SK-N-SH treated with all-trans-retinoic acid at 6 μM for 48 hours (cell line): ENCODE measurements around the gene TMEM203.

Source experiments
- ATAC-seq: fragments of 200-7000 bp; cut with Tn5 transposase; 3 replicates; pipeline ENCODE4 v1.9.1; 2020; ENCODE audit warnings: mild to moderate bottlenecking, moderate library complexity
- ARNTL ChIP-seq: fragments of 450-650 bp; formaldehyde crosslinking; IDR thresholded peaks from 2 replicates; pipeline ENCODE4 v1.5.0; 2020; ENCODE audit warnings: low read depth, mild to moderate bottlenecking, moderate library complexity, borderline replicate concordance
- CSDC2 ChIP-seq: fragments of 250-450 bp; sonication (Bioruptor Pico); IDR thresholded peaks from 2 replicates; pipeline ENCODE4 v1.5.0; 2020; ENCODE audit warnings: mild to moderate bottlenecking, moderate library complexity
- ESRRG ChIP-seq: fragments of 250-450 bp; sonication (Bioruptor Pico); IDR thresholded peaks from 2 replicates; pipeline ENCODE4 v1.6.1; 2021; ENCODE audit warnings: mild to moderate bottlenecking
- ISL1 ChIP-seq: fragments of 250-450 bp; sonication (Bioruptor Pico); IDR thresholded peaks from 2 replicates; pipeline ENCODE4 v2.1.2; 2022; ENCODE audit warnings: mild to moderate bottlenecking, moderate library complexity
- OSR1 ChIP-seq: fragments of 250-450 bp; sonication (Bioruptor Pico); IDR thresholded peaks from 2 replicates; pipeline ENCODE4 v1.8.0; 2022; ENCODE audit warnings: moderate library complexity, mild to moderate bottlenecking, inconsistent platforms
- PATZ1 ChIP-seq: fragments of 250-450 bp; sonication (Bioruptor Pico); IDR thresholded peaks from 2 replicates; pipeline ENCODE4 v1.8.0; 2020; ENCODE audit warnings: mild to moderate bottlenecking, moderate library complexity, borderline replicate concordance
- POU6F1 ChIP-seq: fragments of 250-450 bp; sonication (Bioruptor Pico); IDR thresholded peaks from 2 replicates; pipeline ENCODE4 v1.8.0; 2021; ENCODE audit warnings: low read depth, mild to moderate bottlenecking, moderate library complexity, borderline replicate concordance
- PPARA ChIP-seq: fragments of 250-450 bp; sonication (Bioruptor Pico); IDR thresholded peaks from 2 replicates; pipeline ENCODE4 v1.5.0; 2020; ENCODE audit warnings: mild to moderate bottlenecking, borderline replicate concordance
- RARB ChIP-seq: fragments of 250-450 bp; sonication (Bioruptor Pico); IDR thresholded peaks from 2 replicates; pipeline ENCODE4 v1.8.0; 2021; ENCODE audit warnings: mild to moderate bottlenecking, moderate library complexity
- SNAI2 ChIP-seq: fragments of 250-450 bp; sonication (Bioruptor Pico); IDR thresholded peaks from 2 replicates; pipeline ENCODE4 v1.5.0; 2020; ENCODE audit warnings: mild to moderate bottlenecking, moderate library complexity
- TCF4 ChIP-seq: fragments of 250-450 bp; sonication (Bioruptor Pico); IDR thresholded peaks from 2 replicates; pipeline ENCODE4 v1.8.0; 2021; ENCODE audit warnings: mild to moderate bottlenecking, moderate library complexity, borderline replicate concordance
- TOX ChIP-seq: fragments of 250-450 bp; sonication (Bioruptor Pico); IDR thresholded peaks from 2 replicates; pipeline ENCODE4 v1.8.0; 2021; ENCODE audit warnings: mild to moderate bottlenecking, moderate library complexity, borderline replicate concordance
- ZC3H10 ChIP-seq: fragments of 250-450 bp; sonication (Bioruptor Pico); IDR thresholded peaks from 2 replicates; pipeline ENCODE4 v1.5.1; 2021; ENCODE audit warnings: mild to moderate bottlenecking, moderate library complexity
- ZFP3 ChIP-seq: fragments of 250-450 bp; sonication (Bioruptor Pico); IDR thresholded peaks from 2 replicates; pipeline ENCODE4 v1.5.0; 2020; ENCODE audit warnings: mild to moderate bottlenecking, moderate library complexity
- ZFP30 ChIP-seq: fragments of 450-650 bp; formaldehyde crosslinking; IDR thresholded peaks from 2 replicates; pipeline ENCODE4 v1.5.0; 2022; ENCODE audit warnings: mild to moderate bottlenecking, moderate library complexity
- ZNF565 ChIP-seq: fragments of 450-650 bp; formaldehyde crosslinking; conservative IDR thresholded peaks from 2 replicates; pipeline ENCODE4 v1.5.0; 2020; ENCODE audit warnings: low read depth, mild to moderate bottlenecking, moderate library complexity
- ZNF70 ChIP-seq: fragments of 450-650 bp; formaldehyde crosslinking; IDR thresholded peaks from 2 replicates; pipeline ENCODE4 v1.5.0; 2020; ENCODE audit warnings: mild to moderate bottlenecking, moderate library complexity
- ZNF8 ChIP-seq: fragments of 450-650 bp; formaldehyde crosslinking; IDR thresholded peaks from 2 replicates; pipeline ENCODE4 v1.5.0; 2020; ENCODE audit warnings: mild to moderate bottlenecking, moderate library complexity
- TF ChIP-seq, protein P1 (sequence below): fragments of 250-450 bp; sonication (Bioruptor Pico); IDR thresholded peaks from 2 replicates; pipeline ENCODE4 v1.5.0; 2020; ENCODE audit warnings: mild to moderate bottlenecking, moderate library complexity
- TF ChIP-seq, protein P2 (sequence below): fragments of 250-450 bp; sonication (Bioruptor Pico); IDR thresholded peaks from 2 replicates; pipeline ENCODE4 v1.5.1; 2021; ENCODE audit warnings: mild to moderate bottlenecking, moderate library complexity

The TMEM203 gene

DNA sequence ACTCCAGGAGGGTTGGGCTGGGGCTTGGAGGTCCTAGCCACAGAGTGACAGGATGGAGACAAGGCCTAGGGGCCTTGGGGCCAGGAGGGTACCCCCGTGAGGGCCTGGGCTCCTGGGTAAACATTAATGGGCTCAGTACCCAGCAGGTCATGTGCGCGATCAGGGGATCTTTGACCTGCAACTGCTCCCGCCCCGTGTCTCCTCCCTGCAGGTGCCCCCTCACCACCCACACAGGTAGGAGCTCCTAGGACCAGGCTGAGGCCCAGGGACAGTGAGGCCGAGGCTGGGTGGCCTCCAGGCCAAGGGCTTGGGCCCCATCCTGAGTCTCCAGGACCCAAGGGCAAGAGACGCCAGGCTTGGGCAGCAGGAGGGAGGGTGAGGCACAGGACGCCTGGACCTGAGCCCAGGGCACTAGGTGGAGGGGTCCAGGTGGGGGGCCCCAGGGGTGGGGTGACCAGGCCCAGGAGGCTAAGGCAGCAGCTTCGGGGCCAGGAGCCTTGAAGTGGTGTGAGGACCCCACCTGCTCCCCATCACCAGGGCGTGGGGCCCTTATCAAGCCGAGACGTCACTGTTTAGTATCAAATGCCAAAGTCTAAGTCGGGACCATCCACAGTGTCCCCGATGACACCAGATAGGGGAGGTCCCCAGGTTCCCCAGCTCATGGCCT lies 25.4 kb upstream of the TMEM203 start, which contains the start of gene SLC34A3:
TSS of gene SLC34A3 (plus strand) at position 197 of the 667 bp plus-strand sequence. CDS start 802 bp downstream, outside the sequence.
- ATAC-seq: no peak

GRCh38 chr9:137229903-137230704 lies 24.7 kb upstream of the TMEM203 start:
- no peak for ATAC-seq
- TF ChIP-seq, protein P1, sequence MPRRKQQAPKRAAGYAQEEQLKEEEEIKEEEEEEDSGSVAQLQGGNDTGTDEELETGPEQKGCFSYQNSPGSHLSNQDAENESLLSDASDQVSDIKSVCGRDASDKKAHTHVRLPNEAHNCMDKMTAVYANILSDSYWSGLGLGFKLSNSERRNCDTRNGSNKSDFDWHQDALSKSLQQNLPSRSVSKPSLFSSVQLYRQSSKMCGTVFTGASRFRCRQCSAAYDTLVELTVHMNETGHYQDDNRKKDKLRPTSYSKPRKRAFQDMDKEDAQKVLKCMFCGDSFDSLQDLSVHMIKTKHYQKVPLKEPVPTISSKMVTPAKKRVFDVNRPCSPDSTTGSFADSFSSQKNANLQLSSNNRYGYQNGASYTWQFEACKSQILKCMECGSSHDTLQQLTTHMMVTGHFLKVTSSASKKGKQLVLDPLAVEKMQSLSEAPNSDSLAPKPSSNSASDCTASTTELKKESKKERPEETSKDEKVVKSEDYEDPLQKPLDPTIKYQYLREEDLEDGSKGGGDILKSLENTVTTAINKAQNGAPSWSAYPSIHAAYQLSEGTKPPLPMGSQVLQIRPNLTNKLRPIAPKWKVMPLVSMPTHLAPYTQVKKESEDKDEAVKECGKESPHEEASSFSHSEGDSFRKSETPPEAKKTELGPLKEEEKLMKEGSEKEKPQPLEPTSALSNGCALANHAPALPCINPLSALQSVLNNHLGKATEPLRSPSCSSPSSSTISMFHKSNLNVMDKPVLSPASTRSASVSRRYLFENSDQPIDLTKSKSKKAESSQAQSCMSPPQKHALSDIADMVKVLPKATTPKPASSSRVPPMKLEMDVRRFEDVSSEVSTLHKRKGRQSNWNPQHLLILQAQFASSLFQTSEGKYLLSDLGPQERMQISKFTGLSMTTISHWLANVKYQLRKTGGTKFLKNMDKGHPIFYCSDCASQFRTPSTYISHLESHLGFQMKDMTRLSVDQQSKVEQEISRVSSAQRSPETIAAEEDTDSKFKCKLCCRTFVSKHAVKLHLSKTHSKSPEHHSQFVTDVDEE (CRISPR knock-in tag): no peak
- TF ChIP-seq TOX: no peak

More for the DNA sequence above, 25.4 kb upstream of the TMEM203 start, which contains the start of gene SLC34A3:
- TF ChIP-seq ESRRG: no peak
- no peak for TF ChIP-seq SNAI2 (CRISPR knock-in tag)
- no peak for TF ChIP-seq TCF4 (CRISPR knock-in tag)
- TF ChIP-seq, protein P2, sequence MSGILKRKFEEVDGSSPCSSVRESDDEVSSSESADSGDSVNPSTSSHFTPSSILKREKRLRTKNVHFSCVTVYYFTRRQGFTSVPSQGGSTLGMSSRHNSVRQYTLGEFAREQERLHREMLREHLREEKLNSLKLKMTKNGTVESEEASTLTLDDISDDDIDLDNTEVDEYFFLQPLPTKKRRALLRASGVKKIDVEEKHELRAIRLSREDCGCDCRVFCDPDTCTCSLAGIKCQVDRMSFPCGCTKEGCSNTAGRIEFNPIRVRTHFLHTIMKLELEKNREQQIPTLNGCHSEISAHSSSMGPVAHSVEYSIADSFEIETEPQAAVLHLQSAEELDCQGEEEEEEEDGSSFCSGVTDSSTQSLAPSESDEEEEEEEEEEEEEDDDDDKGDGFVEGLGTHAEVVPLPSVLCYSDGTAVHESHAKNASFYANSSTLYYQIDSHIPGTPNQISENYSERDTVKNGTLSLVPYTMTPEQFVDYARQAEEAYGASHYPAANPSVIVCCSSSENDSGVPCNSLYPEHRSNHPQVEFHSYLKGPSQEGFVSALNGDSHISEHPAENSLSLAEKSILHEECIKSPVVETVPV (CRISPR knock-in tag): no peak
- no peak for TF ChIP-seq ZNF8 (CRISPR knock-in tag)
- no peak for TF ChIP-seq RARB
- TF ChIP-seq ISL1 (CRISPR knock-in tag): no peak
- TF ChIP-seq ARNTL (CRISPR knock-in tag): no peak
- no peak for TF ChIP-seq OSR1 (CRISPR knock-in tag)
- no peak for TF ChIP-seq ZC3H10 (CRISPR knock-in tag)
- no peak for TF ChIP-seq PPARA
- TF ChIP-seq ZNF70 (CRISPR knock-in tag): no peak
- TF ChIP-seq, protein P1 (CRISPR knock-in tag): no peak
- no peak for TF ChIP-seq PATZ1 (CRISPR knock-in tag)
- no peak for TF ChIP-seq ZNF565 (CRISPR knock-in tag)
- TF ChIP-seq TOX: no peak

GRCh38 chr9:137228968-137229896 lies 23.8 kb upstream of the TMEM203 start:
- ATAC-seq: no peak
- no peak for TF ChIP-seq SNAI2 (CRISPR knock-in tag)
- TF ChIP-seq ZFP30 (CRISPR knock-in tag): no peak
- no peak for TF ChIP-seq TCF4 (CRISPR knock-in tag)
- no peak for TF ChIP-seq PPARA
- no peak for TF ChIP-seq POU6F1 (CRISPR knock-in tag)
- no peak for TF ChIP-seq ZNF565 (CRISPR knock-in tag)
- no peak for TF ChIP-seq ZFP3 (CRISPR knock-in tag)
- TF ChIP-seq ESRRG: no peak
- no peak for TF ChIP-seq CSDC2 (CRISPR knock-in tag)
- no peak for TF ChIP-seq OSR1 (CRISPR knock-in tag)
- TF ChIP-seq, protein P2 (CRISPR knock-in tag): no peak
